Suppressor macrophage treated with lipopolysaccharide for 1 hour (primary cell): ENCODE results near the gene PAX2.
A peak's percentile ranks its signal among the peaks of the same experiment; 100 is the strongest.
"Not testable (repeated sequence)": the region's sequence is repeated elsewhere in the genome, so short reads cannot be mapped to it uniquely, and the experiment has no call there.

Experiments
- DNase-seq, 3 donors: peaks; one replicate each; pipeline ENCODE4 v3.0.0-alpha.2; 2020 to 2022

The PAX2 gene

GRCh38 chr10:100744987-100745881 is at the start of gene PAX2:
PAX2 (plus strand) TSS chr10:100745582; CDS start chr10:100746261, 679 bp downstream.
- DNase-seq, result peak; percentile 29 to 68 (median 40)

DNA sequence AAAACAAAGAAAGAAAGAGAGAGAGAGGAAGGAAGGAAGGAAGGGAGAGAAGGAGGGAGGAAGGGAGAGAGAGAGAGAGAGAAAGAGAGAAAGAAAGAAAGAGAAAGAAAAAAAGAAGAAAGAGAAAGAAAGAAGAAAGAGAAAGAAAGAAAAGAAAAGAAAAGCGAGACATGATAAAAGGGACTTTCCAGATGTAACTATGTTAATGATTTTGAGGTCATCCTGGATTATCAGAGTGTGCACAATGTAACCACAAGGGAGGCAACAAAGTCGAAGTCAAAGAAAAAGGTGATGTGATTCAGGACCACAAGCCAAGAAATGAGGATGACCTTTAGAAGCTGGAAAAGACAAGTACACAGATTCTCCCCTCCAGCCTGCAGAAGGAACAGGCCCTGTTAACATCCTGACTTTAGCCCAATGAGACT is 48.9 kb upstream of the PAX2 start:
- DNase-seq, result no peak

DNA sequence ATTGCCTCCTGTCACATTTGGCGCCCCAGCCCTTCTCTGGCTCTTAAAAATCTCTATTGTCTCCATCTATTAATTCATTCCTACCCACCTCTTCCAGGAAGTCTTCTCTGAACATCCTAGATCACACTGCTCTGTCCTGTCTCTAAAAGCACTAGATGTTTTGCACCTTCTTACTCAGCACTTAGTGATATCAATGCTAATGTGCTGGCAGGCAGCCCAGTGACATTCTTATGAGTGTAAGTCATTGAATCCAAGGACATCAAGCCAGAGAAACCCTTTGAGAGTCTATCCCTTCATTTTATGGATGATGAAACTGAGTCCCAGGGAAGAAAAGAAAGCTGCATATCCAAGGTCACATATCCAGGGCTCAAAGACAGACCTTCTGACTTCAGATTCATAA is 48.3 kb upstream of the PAX2 start:
- DNase-seq, result no peak

- no peak for DNase-seq
Observed at GRCh38 chr10:100697631-100698030, 47.8 kb upstream of the PAX2 start.

GRCh38 chr10:100701704-100702103 is 43.7 kb upstream of the PAX2 start:
- DNase-seq, result not testable (repeated sequence)

- DNase-seq, result no peak
Observed at GRCh38 chr10:100705139-100705538, 40.2 kb upstream of the PAX2 start.

DNA sequence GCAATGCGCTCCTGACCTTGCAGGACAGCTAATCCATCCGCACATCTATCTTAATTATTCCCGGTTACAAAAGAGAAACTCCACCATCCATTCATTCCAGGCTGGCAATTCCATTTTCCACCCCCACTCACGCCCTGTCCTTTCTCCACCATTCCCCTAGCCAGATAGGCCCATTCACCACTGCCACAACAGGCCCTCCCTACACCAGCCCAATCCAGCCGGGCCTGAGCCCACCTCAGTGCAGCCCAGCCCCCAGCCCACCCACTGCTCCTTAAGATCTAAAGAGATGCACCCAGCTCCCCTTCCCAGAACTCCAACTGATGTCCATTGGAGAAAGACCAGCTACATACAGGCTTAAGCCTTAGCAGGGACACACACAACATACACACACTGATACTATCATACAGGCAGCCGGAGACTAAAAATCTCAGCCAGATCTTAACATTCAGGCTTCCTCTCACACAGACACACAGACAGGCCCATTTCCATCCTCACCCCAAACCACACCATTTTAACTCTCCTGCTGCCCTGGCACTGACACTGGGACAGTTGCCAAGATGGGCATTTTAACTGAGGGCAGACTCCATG is 38.0 kb upstream of the PAX2 start:
- DNase-seq, result no peak

DNA sequence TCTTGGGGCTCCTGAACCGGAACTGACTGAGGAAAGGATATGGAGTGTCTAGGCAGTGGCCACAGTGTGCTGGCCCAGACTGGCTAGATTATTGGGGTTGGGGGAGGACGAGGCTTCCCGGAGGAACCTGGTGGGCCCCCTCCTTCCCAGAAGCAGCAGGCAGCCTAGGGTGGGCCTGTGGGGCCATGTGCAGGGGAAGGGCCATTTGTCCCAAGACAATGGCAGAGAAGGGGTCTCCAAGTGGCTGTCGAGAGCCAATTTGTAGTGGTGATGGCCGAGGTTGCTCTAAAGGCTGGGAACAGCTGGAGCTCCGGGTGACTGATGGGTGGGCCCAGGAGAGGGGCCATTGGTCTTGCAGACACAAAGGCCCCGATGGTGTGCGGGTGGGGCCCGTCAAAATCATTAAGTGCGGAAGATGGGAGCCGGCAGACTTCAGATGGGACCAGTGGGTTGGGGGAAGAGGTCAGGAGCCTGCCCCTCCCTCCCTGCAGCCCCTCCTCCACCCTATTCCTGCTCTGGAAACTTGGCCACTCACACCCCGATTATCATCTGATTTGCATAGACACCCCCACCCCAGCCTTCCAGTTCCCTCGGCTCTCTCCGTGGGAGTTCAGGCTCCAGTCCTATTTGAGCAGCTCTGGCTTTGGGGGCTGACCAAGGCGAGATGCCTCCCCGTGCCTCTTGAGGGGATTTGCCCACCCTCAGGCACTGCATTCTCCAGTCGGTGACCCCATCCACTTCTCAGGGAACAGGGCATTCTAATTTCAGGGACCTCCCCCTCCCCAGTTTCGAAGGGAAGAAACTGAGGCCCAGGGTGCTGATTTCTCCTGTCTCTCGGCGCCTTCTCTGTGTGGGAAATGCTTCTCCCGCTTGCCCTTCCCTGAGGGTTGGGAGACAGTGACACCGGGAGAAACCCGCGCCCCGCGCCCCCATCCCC is 36.0 kb upstream of the PAX2 start:
- no peak for DNase-seq

DNA sequence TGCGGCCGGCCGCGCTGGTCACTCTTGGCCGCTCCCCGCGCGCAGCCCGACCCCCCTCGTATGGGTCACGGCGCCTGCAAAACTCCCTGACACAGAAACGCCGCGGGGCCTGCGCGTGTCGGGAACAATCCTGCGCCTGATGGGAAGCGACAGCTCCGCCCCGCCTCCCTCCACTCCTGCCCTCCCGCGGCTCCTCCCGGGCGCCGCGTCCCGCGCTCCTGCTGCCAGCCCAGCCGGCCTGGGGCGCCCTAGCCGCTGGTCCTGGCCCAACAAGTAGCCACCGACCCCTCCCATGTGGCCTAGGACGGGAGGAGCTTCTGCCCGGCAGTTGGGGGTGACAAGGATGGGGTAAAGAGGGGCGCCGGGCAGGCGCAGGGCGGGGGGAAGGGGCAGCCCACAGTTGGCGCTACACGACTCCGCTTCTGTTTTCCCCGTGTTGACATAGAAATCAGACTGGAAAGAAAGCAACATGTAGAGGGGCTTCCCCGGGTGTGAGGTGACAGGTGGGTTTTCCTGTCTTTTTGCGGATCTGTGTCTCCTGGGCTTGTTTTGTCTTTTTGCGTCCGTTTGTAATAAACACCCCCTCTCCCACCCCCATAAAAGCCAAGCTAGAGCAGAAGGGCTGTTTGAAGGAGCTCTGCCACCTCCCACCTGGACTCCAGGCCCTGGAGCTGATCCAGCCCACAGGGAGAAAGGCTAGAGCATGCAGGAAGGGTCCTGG is 35.1 kb upstream of the PAX2 start:
- no peak for DNase-seq

DNA sequence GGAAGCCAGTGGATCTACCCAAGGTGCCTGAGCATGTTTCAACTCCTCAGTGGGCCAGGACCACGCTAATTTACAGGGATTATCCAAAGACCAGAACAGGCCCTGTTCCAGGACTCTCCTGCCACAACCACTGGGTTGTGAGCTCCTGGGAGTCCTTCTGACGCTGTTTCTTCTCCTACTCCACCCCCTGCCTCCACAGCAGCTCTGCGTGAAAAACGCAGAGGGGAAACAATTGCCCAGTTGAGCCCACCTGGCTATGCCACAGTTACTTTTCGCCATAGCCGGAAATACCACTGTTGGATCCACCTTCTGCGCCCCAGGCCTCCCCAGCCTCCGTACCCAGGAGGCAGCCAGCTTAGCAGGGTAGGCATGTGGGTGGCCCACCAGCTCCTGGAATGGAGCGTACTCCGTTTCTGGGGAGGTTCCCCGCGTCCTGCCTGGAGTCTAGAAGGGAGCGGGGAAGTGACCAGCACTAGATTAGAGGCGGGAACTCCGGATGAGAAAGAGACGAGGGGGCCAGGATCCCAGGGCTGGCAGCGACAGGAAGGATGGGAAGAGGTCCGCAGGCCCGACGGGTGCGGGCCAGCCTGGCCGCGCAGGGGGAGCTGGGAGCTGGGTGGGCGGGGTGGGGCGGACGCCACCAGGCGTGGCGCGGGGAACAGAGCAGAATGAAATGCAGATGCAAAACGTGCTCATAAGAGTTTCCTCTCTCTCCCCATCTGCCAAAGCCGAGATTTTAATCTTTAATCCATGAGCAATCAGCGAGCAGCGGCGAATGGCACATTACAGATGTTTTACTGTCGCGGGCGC is 32.1 kb upstream of the PAX2 start:
- DNase-seq, result no peak

DNA sequence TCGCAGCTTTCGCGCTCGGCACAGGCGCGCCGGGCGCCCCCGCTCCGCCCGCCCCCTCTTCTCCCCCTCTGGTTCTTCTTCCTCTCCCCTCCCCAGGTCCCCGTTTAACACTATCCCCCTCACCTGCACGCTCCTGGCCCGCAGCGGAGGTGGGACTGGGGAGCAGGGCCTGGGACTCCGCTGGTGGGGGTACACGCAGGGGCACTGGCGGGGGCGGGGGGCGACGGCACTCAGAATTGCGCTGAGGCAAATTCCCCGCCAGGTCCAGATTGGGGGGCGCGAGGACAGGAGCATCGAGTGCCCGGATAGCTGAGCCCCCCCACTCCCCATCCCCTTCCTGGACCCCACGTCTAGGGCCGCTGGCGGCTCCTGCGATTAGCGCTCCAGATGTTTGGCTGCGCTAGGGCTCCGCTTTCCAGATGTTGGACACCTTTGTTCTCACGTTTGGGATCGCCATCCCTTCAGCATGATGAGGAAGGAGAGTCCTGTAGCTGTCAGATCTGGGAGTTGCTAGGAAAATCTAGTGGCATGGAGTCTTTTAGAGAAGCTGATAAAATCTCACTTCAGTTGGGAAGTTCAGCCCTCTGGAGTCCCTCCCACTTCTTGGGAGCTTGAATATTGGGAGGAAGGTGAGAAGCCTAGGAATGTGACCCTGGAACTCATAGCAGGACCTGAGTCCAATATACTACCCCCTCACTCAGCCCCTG is 31.4 kb upstream of the PAX2 start:
- DNase-seq, result no peak

DNA sequence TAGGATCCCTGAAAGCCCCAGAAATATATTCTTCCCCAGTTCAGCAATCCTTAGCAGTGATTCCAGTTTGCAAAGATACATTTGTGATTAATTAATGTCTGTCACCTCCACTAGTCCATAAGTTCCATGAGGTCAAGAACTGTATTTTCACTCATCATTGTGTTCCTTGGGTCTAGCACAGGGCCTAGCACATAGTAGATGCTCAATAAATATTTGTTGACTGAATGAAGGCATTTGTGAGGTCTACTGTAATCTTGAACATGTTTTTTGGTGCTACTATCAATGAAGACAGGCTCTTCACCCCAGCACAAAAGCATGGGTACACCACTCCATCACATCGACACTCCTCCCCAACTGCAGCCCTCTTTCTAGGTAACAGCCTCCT is 30.8 kb upstream of the PAX2 start:
- no peak for DNase-seq

DNA sequence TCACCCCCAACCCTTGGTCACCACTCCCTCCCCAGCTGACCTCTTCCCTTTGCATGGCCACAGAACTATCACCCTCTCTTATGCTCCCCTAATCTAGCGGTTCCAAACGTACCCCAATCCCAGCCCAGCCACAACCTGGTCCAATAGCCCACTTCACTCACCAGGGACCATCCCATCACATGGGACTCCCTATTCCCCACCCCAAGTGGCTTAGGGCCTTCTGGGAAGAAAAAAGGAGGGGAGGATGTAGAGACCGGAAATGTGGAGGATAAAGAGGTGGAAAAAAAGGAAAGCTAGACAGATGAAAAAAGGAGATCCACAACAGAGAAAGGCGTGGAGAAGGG is 30.3 kb upstream of the PAX2 start:
- no peak for DNase-seq

DNA sequence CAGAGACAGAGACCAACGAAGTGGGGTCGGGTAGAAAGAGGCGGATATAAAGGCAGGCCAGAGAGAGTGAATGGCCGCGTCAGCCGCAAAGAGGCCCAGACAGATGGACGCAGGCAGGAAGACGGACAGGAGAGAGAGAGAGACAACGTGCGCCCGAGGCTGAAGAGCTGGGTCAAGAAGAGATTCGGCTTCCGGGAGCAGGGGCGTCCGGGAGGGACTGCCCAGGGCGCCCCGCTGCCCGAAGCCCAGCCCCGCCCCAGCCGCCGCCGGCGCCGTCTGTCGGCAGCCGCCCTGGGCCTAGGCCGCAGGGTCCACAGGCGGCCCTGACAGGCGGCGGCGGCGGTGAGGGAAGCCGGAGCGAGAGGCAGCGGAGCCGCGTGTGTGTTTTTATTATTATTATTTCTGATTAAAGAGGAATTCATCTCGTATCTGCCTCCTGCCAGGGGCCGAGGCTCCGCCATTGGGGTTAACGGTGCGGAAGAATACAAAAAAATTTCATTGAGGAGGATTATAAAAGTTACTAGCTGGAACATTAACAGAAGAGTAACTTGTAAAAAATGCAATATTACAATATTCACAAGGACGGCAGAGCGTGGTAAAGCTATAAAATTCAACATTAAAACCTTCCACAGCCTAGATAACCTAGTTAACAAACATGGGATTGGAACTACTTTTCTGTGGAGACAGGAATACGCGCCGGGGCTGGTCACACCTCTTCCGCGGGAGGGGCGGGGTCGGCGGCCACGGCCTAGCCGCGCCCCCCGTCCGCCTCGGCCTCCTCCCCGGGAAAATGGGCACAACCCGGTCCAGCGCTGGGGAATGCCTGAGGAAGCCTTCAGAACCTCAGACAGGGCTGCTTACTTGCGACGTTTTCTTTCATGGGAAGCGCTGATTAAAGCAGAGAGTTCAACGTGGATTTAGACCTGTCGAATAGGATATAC is 29.7 kb upstream of the PAX2 start:
- DNase-seq, result no peak

DNA sequence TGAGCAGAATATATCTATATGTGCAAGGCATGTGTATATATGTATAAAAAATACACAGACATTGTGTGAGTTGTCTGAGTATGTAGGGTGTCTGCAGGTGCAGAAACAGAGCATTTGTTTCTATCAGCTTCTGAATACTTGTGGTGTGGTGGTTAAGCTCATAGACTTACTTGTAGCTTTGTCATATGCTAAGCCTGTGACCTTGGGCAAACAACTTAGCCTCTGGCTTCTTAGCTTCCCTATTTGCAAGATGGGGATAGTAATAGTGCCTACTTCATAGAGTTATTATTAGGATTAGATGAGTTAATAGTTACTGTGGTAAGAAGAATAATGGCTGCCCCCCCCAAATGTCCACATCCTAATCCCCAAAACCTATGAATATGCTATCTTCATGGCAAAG is 28.2 kb upstream of the PAX2 start:
- DNase-seq, result no peak

GRCh38 chr10:100718197-100718742 is 27.1 kb upstream of the PAX2 start:
- no peak for DNase-seq

DNA sequence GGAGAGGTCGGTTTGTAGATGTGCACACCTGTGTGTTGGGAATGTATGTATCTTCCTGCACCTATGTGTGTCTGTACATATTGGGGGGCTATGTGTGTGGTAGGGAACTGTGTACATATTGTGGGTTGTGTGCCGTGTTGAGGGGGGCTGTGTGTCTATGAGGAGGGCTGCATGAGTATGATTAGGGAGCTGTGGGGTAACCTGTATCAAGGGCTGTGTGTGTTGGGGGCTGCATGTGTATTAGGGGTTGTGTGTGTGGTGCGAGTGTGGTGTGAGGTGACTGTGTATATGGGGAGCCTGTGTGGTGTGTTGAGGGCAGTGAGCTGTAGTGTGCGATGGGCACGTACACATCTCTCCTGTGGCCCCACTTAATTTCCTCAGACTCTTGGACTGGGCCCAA is 22.2 kb upstream of the PAX2 start:
- DNase-seq, result no peak

- DNase-seq, result no peak
Observed at GRCh38 chr10:100723770-100724530, 21.4 kb upstream of the PAX2 start.

DNA sequence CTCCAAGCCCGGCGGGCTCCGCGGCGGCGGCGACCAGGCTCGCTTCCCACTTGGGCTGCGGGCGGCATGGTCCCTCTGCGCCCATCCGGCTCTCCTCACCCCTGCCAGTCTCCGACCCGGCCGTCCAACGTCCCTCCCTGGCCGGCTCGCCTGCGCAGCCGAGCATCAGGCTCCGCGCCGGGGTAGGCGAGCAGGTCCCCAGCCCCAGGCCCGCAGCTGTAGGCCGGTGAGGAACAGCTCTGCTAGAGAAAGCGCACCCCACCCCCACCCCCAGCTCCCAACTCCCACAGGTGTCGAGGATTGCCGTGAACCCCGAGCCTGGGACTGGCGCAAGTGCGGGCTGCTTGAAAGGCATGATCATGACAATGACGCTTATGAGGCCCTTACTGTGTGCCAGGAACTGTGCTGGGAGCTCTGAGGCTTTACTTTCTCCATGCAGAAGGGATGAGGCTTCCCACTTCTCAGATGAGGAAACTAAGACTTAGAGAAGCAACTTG is 20.8 kb upstream of the PAX2 start:
- DNase-seq, result no peak
